ENCODE measurements around the gene HPCAL4. TPM values are rescaled to one million over a fixed set of nuclear protein-coding genes. Genes with fewer than 3 reads are reported as not detected.

The HPCAL4 gene
- total and polyA plus RNA-seq, 9 of the 15 experiments (the other 6 are each of a cell fraction or from before 2014, with no cell fraction given): 0.01 to 0.04 (median 0.04) TPM; not detected in 4

DNA sequence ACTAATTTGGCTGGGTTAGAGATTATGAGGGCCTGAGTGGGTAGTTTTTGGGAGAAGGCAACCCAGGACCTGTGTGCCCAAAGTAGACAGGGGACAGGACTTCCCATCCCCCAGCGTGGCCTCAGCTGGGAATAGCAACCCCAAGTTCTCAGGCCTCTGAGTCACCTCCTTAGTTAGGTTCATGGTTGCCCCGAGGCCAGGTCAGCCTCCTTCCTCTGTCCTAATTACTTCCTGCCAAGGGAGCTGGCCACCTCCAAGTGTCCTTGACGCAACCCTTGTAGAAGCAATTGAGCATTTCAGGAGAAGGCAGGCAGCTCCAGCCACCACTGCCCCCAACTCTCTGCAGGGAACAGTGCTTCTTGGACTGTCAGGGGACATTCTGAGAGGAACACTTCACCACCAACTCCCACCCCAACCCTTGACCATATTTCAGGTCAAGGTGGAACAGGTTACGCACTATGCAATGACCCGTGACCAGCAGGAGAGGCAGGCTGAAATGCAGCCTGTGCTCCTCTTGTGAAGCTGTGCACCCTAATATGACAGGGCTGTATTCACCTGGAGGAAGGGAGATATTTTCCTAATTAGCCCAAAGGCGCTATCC lies 14.2 kb downstream of the HPCAL4 start (continued):
- TF ChIP-seq, protein P1, sequence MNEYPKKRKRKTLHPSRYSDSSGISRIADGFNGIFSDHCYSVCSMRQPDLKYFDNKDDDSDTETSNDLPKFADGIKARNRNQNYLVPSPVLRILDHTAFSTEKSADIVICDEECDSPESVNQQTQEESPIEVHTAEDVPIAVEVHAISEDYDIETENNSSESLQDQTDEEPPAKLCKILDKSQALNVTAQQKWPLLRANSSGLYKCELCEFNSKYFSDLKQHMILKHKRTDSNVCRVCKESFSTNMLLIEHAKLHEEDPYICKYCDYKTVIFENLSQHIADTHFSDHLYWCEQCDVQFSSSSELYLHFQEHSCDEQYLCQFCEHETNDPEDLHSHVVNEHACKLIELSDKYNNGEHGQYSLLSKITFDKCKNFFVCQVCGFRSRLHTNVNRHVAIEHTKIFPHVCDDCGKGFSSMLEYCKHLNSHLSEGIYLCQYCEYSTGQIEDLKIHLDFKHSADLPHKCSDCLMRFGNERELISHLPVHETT (CRISPR knock-in tag; conservative IDR thresholded peaks at IDR 0.05 in 1 of 2, IDR thresholded peaks at IDR 0.05 in 1 of 2): peak in 1 of 2 experiments; percentile 13; a peak in 1 of 4 replicates
- TF ChIP-seq, protein P2, sequence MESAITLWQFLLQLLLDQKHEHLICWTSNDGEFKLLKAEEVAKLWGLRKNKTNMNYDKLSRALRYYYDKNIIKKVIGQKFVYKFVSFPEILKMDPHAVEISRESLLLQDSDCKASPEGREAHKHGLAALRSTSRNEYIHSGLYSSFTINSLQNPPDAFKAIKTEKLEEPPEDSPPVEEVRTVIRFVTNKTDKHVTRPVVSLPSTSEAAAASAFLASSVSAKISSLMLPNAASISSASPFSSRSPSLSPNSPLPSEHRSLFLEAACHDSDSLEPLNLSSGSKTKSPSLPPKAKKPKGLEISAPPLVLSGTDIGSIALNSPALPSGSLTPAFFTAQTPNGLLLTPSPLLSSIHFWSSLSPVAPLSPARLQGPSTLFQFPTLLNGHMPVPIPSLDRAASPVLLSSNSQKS (CRISPR knock-in tag; IDR thresholded peaks at IDR 0.05): no peak
- TF ChIP-seq SOX6 (IDR thresholded peaks at IDR 0.05): no peak
- TF ChIP-seq HDAC3 (IDR thresholded peaks at IDR 0.05; ENCODE audit: borderline replicate concordance, partially characterized antibody): no peak
- no peak for TF ChIP-seq NR3C1 (CRISPR knock-in tag; IDR thresholded peaks at IDR 0.05)
- TF ChIP-seq, protein P3, sequence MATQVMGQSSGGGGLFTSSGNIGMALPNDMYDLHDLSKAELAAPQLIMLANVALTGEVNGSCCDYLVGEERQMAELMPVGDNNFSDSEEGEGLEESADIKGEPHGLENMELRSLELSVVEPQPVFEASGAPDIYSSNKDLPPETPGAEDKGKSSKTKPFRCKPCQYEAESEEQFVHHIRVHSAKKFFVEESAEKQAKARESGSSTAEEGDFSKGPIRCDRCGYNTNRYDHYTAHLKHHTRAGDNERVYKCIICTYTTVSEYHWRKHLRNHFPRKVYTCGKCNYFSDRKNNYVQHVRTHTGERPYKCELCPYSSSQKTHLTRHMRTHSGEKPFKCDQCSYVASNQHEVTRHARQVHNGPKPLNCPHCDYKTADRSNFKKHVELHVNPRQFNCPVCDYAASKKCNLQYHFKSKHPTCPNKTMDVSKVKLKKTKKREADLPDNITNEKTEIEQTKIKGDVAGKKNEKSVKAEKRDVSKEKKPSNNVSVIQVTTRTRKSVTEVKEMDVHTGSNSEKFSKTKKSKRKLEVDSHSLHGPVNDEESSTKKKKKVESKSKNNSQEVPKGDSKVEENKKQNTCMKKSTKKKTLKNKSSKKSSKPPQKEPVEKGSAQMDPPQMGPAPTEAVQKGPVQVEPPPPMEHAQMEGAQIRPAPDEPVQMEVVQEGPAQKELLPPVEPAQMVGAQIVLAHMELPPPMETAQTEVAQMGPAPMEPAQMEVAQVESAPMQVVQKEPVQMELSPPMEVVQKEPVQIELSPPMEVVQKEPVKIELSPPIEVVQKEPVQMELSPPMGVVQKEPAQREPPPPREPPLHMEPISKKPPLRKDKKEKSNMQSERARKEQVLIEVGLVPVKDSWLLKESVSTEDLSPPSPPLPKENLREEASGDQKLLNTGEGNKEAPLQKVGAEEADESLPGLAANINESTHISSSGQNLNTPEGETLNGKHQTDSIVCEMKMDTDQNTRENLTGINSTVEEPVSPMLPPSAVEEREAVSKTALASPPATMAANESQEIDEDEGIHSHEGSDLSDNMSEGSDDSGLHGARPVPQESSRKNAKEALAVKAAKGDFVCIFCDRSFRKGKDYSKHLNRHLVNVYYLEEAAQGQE (IDR thresholded peaks at IDR 0.05; ENCODE audit: borderline replicate concordance): no peak
- TF ChIP-seq, protein P3 (CRISPR knock-in tag; IDR thresholded peaks at IDR 0.05; ENCODE audit: low read depth): 0 out of 2 replicates have a peak, but pooled peaks have one; percentile 40
- TF ChIP-seq, protein P4, sequence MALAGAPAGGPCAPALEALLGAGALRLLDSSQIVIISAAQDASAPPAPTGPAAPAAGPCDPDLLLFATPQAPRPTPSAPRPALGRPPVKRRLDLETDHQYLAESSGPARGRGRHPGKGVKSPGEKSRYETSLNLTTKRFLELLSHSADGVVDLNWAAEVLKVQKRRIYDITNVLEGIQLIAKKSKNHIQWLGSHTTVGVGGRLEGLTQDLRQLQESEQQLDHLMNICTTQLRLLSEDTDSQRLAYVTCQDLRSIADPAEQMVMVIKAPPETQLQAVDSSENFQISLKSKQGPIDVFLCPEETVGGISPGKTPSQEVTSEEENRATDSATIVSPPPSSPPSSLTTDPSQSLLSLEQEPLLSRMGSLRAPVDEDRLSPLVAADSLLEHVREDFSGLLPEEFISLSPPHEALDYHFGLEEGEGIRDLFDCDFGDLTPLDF (CRISPR knock-in tag; IDR thresholded peaks at IDR 0.05): no peak
- TF ChIP-seq ATF1 (CRISPR knock-in tag; IDR thresholded peaks at IDR 0.05): no peak
- TF ChIP-seq ATF1 (tag; IDR thresholded peaks at IDR 0.05): no peak
- no peak for TF ChIP-seq ARNT (IDR thresholded peaks at IDR 0.05)
- no peak for TF ChIP-seq HEY1 (CRISPR knock-in tag; IDR thresholded peaks at IDR 0.05; ENCODE audit: borderline replicate concordance)
- TF ChIP-seq RAD21 (CRISPR knock-in tag; conservative IDR thresholded peaks at IDR 0.05 in 1 of 2, IDR thresholded peaks at IDR 0.05 in 1 of 2): no peak
- TF ChIP-seq ILK (tag; IDR thresholded peaks at IDR 0.05; ENCODE audit: borderline replicate concordance, low read depth): no peak
- no peak for TF ChIP-seq ELF1 (tag; IDR thresholded peaks at IDR 0.05)
- no peak for TF ChIP-seq ZNF668 (CRISPR knock-in tag; IDR thresholded peaks at IDR 0.05)
